Chondrocyte (in vitro differentiated cells): ENCODE measurements around the gene HECA. TPM values are rescaled to one million over a fixed set of nuclear protein-coding genes. Genes with fewer than 3 reads are reported as not detected.

Experiments
- DNase-seq: peaks from one replicate; pipeline ENCODE4 v3.0.0; 2021; ENCODE audit warnings: mixed read lengths, low spot score
- H3K27ac Mint-ChIP-seq: one replicate; pipeline ENCODE4 v1.8.0; 2021; ENCODE audit warnings: mild to moderate bottlenecking, moderate library complexity, mixed read lengths; ENCODE audit not compliant: unreplicated experiment
- H3K27me3 Mint-ChIP-seq: 2 replicates; pipeline ENCODE4 v1.8.0; 2021; ENCODE audit warnings: low read depth, mixed read lengths
- H3K36me3 Mint-ChIP-seq: 2 replicates; pipeline ENCODE4 v1.8.0; 2021; ENCODE audit warnings: low read depth, mixed read lengths
- H3K4me1 Mint-ChIP-seq: 2 replicates; pipeline ENCODE4 v1.8.0; 2021; ENCODE audit warnings: low read depth, mild to moderate bottlenecking, mixed read lengths
- H3K4me3 Mint-ChIP-seq: one replicate; pipeline ENCODE4 v1.8.0; 2021; ENCODE audit warnings: mild to moderate bottlenecking, moderate library complexity, mixed read lengths; ENCODE audit not compliant: unreplicated experiment
- H3K9me3 Mint-ChIP-seq: 2 replicates; pipeline ENCODE4 v1.8.0; 2021; ENCODE audit warnings: low read depth, mixed read lengths
- total RNA-seq: library from RNA; stranded (reverse); gene quantifications from 3 replicates; pipeline ENCODE4 v1.2.1, GENCODE V29; 2021
- TF ChIP-seq, protein P1 (sequence below): fragments of 200-600 bp; sonication (generic); IDR thresholded peaks from 2 replicates; pipeline ENCODE4 v1.5.0; 2021; ENCODE audit warnings: antibody characterized with exemption, mild to moderate bottlenecking, moderate library complexity

Gene HECA
- total RNA-seq, 1 donor from 2014 or later = 23.8 TPM

DNA sequence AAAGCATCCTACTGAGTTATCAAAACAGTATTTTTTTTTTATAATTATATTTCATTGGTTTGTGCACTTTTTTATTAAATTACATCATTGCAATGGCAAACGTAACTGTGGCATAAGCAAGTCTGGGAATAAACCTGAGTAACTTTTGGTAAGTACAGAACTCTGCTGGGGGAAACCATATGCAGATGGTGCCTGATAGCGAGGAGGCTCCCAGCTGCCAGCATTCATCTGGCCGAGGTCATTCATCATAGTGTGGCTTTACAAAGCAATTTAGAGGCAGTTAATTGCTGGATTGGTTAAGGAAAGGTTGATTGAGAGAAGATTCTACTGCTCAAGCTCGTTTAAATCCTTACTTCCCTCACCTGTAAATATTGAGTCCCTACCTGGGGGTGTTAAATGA, 52.6 kb downstream of the HECA start:
- Mint-ChIP-seq H3K27me3 (no peaks in the 10 kb centered on the region), H3K4me1 (no peaks in the 10 kb centered on the region), H3K9me3 (no peaks in the 10 kb centered on the region), H3K36me3 (peaks cover 3% of the 10 kb centered on the region), H3K4me3 (no peak overlapping the region), H3K27ac (no peak overlapping the region)
- TF ChIP-seq, protein P1, sequence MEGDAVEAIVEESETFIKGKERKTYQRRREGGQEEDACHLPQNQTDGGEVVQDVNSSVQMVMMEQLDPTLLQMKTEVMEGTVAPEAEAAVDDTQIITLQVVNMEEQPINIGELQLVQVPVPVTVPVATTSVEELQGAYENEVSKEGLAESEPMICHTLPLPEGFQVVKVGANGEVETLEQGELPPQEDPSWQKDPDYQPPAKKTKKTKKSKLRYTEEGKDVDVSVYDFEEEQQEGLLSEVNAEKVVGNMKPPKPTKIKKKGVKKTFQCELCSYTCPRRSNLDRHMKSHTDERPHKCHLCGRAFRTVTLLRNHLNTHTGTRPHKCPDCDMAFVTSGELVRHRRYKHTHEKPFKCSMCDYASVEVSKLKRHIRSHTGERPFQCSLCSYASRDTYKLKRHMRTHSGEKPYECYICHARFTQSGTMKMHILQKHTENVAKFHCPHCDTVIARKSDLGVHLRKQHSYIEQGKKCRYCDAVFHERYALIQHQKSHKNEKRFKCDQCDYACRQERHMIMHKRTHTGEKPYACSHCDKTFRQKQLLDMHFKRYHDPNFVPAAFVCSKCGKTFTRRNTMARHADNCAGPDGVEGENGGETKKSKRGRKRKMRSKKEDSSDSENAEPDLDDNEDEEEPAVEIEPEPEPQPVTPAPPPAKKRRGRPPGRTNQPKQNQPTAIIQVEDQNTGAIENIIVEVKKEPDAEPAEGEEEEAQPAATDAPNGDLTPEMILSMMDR = no peak
- no peak for DNase-seq

DNA sequence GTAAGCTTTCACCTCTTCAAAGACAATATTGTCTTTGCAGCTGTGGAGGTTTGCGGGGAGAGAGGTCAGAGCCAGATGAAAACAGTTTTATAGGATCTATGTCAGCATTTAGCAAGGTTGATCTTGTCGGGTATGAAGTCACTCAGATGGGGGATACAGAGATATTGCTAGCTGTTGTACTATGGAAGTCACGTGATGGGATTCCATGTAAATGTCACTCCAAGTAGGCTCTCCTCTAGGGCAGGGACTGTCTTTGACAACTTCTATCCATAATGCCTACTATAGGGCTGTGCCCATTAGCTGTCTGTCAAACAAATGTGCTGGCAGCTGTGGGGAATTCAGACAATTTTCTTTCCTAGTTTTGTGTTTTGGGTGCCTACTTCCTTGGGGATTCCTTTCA, 54.8 kb downstream of the HECA start:
- no peak overlapping the region for H3K27ac Mint-ChIP-seq
- no peaks in the 10 kb centered on the region for H3K4me1 Mint-ChIP-seq
- TF ChIP-seq, protein P1 = no peak
- peaks cover 3% of the 10 kb centered on the region for H3K36me3 Mint-ChIP-seq
- peaks cover 2% of the 10 kb centered on the region for H3K9me3 Mint-ChIP-seq
- H3K27me3 Mint-ChIP-seq = no peaks in the 10 kb centered on the region
- DNase-seq = no peak
- H3K4me3 Mint-ChIP-seq = no peak overlapping the region

DNA sequence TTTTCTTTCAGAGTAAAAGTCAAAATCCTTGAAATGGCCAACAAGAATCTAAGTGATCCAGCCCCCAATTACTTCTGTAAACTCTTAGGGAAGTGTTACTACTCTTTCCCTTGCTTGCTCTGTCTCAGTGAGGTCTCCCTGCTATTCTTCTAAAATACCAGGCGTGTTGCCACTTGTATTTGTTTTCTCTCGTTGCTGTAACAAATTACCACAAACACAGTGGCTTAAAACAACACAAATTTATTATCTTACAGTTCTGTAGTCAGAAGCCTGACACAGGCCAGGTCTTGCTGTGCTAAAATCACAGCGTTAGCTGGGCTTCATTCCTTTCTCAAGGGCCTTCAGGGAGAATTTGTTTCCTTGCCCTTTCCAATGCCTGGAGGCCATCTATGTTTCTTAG, 59.9 kb downstream of the HECA start:
- TF ChIP-seq, protein P1 = no peak
- Mint-ChIP-seq H3K36me3 (no peaks in the 10 kb centered on the region), H3K27ac (no peak overlapping the region), H3K4me1 (no peaks in the 10 kb centered on the region), H3K4me3 (no peak overlapping the region), H3K9me3 (peaks cover 10% of the 10 kb centered on the region), H3K27me3 (no peaks in the 10 kb centered on the region)
- no peak for DNase-seq

DNA sequence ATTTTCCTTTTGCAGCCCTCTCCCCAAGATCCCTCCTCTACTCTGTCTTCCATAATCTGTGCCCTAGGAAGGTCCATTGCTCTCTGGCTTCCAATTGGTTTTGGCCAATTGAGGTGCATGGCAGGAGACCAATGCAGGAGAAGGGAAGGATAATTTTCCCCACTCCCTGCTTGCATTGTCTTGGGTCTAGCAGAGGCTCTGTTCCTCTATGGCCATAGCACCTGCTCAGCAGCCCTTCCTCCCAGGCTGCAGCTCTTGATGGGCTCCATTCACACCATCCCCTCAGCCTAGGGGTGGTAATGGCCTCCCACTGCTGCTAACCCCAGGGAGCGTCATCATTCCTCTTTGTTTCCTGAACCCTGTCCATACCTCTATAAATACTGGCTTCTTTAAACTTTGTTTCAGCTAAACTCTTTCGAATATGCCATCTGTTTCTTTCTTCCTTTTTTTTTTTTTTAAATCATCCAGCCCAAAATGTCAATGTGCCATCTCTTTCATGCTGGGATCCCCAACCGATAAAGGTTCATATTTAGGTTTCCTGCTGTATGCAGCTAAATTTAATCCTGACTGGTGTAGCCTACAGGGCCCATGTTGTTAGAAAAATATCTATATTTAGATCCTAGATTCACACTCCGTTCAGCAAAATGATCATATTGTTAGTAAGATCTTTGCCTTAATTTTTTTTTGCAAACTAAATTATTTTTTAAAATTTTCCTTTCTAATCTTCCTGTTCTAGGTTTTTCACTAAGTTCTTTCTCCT, 63.8 kb downstream of the HECA start:
- H3K4me1 Mint-ChIP-seq = no peaks in the 10 kb centered on the region
- H3K27me3 Mint-ChIP-seq = no peaks in the 10 kb centered on the region
- peaks cover 21% of the 10 kb centered on the region for H3K9me3 Mint-ChIP-seq
- no peak overlapping the region for H3K27ac Mint-ChIP-seq
- DNase-seq = no peak
- H3K4me3 Mint-ChIP-seq = no peak overlapping the region
- TF ChIP-seq, protein P1 = no peak
- peaks cover 3% of the 10 kb centered on the region for H3K36me3 Mint-ChIP-seq

DNA sequence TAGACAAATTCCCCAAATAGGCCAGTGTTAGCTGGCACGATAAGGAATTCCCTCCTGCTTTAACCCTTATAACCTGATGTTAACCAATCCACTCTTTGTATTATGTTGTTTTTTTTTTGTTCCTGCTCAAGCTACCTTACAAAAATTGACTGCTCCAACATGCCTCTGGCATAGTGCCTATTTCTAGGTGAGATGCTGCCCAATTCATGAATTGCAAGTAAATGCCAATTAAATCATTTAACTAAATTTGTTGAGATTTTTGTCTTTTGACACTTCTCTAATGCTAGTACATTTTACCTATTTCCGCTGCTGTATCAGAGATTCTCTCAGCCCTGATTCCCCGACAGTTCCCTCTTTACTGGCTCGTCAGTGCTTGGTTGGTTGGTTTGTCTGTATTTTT, 66.5 kb downstream of the HECA start:
- no peaks in the 10 kb centered on the region for H3K27me3 Mint-ChIP-seq
- peaks cover 25% of the 10 kb centered on the region for H3K9me3 Mint-ChIP-seq
- H3K4me1 Mint-ChIP-seq = no peaks in the 10 kb centered on the region

More for the DNA sequence above, 66.5 kb downstream of the HECA start:
- no peak overlapping the region for H3K27ac Mint-ChIP-seq
- no peak overlapping the region for H3K4me3 Mint-ChIP-seq
- peaks cover 7% of the 10 kb centered on the region for H3K36me3 Mint-ChIP-seq
- no peak for DNase-seq
- TF ChIP-seq, protein P1 = no peak
